Mesothelial cell of epicardium (in vitro differentiated cells): ENCODE results near the gene CCNK. TPM values are rescaled to one million over a fixed set of nuclear protein-coding genes. Genes with fewer than 3 reads are reported as not detected.

ENCODE experiments used
- DNase-seq, 2 experiments: peaks; one replicate each; pipeline ENCODE4 v3.0.0; 2021; ENCODE audit warnings: low spot score in 2 of 2; ENCODE audit not compliant: unreplicated experiment in 2 of 2
- H3K27ac Mint-ChIP-seq: 2 replicates; pipeline ENCODE4 v1.8.0; 2021; ENCODE audit warnings: mixed read lengths
- H3K27me3 Mint-ChIP-seq: 2 replicates; pipeline ENCODE4 v1.8.0; 2021; ENCODE audit warnings: low read depth, mixed read lengths
- H3K36me3 Mint-ChIP-seq: 2 replicates; pipeline ENCODE4 v1.8.0; 2021; ENCODE audit warnings: mixed read lengths
- H3K4me1 Mint-ChIP-seq: 2 replicates; pipeline ENCODE4 v1.8.0; 2021; ENCODE audit warnings: mixed read lengths
- H3K4me3 Mint-ChIP-seq: 2 replicates; pipeline ENCODE4 v1.8.0; 2021; ENCODE audit warnings: mild to moderate bottlenecking, moderate library complexity, mixed read lengths
- H3K9me3 Mint-ChIP-seq: 2 replicates; pipeline ENCODE4 v1.8.0; 2021; ENCODE audit warnings: mixed read lengths
- CTCF ChIP-seq: fragments of 200-600 bp; sonication (generic); IDR thresholded peaks from one replicate; pipeline ENCODE4 v1.5.0; 2021; ENCODE audit warnings: antibody characterized with exemption; ENCODE audit not compliant: unreplicated experiment
- total RNA-seq: library from RNA; stranded (reverse); gene quantifications from 3 replicates; pipeline ENCODE4 v1.2.1, GENCODE V29; 2021

Gene CCNK
- total RNA-seq, 1 donor from 2014 or later, result 65.1 TPM

GRCh38 chr14:99437706-99438105, 43.5 kb upstream of the CCNK start:
- no peak for DNase-seq
- Mint-ChIP-seq H3K4me1 (no peaks in the 10 kb centered on the region), H3K27me3 (no peaks in the 10 kb centered on the region), H3K4me3 (no peak overlapping the region), H3K36me3 (peaks cover 38% of the 10 kb centered on the region), H3K9me3 (no peaks in the 10 kb centered on the region), H3K27ac (no peak overlapping the region)
- TF ChIP-seq CTCF, result no peak

GRCh38 chr14:99440278-99440677, 40.9 kb upstream of the CCNK start:
- Mint-ChIP-seq H3K36me3 (peaks cover 29% of the 10 kb centered on the region), H3K27ac (no peak overlapping the region), H3K4me1 (no peaks in the 10 kb centered on the region), H3K27me3 (no peaks in the 10 kb centered on the region), H3K9me3 (no peaks in the 10 kb centered on the region), H3K4me3 (no peak overlapping the region)
- DNase-seq, result no peak
- peak; percentile 25 for TF ChIP-seq CTCF

GRCh38 chr14:99441157-99441870, 39.9 kb upstream of the CCNK start:
- peaks cover 23% of the 10 kb centered on the region for H3K36me3 Mint-ChIP-seq
- DNase-seq, result no peak
- no peaks in the 10 kb centered on the region for H3K27me3 Mint-ChIP-seq
- H3K27ac Mint-ChIP-seq, result no peak overlapping the region
- no peaks in the 10 kb centered on the region for H3K9me3 Mint-ChIP-seq
- no peak for TF ChIP-seq CTCF
- H3K4me1 Mint-ChIP-seq, result no peaks in the 10 kb centered on the region
- no peak overlapping the region for H3K4me3 Mint-ChIP-seq

- no peak overlapping the region for H3K4me3 Mint-ChIP-seq
- H3K27me3 Mint-ChIP-seq, result no peaks in the 10 kb centered on the region
- no peak for DNase-seq
- H3K4me1 Mint-ChIP-seq, result no peaks in the 10 kb centered on the region
- H3K27ac Mint-ChIP-seq, result no peak overlapping the region
- no peak for TF ChIP-seq CTCF
- H3K9me3 Mint-ChIP-seq, result no peaks in the 10 kb centered on the region
- peaks cover 26% of the 10 kb centered on the region for H3K36me3 Mint-ChIP-seq
These were observed 39.3 kb upstream of the CCNK start for GRCh38 chr14:99441918-99442317.

GRCh38 chr14:99445931-99446330, 35.3 kb upstream of the CCNK start:
- no peaks in the 10 kb centered on the region for H3K27me3 Mint-ChIP-seq
- no peak for DNase-seq
- TF ChIP-seq CTCF, result no peak
- H3K4me3 Mint-ChIP-seq, result no peak overlapping the region
- H3K9me3 Mint-ChIP-seq, result no peaks in the 10 kb centered on the region
- no peaks in the 10 kb centered on the region for H3K4me1 Mint-ChIP-seq
- peaks cover 24% of the 10 kb centered on the region for H3K36me3 Mint-ChIP-seq
- H3K27ac Mint-ChIP-seq, result no peak overlapping the region
